Measurements from ENCODE around the gene VPS41.

The VPS41 gene

GRCh38 chr7:38824948-38825347 lies 84.0 kb downstream of the VPS41 start:
- FAIRE-seq: no peak

DNA sequence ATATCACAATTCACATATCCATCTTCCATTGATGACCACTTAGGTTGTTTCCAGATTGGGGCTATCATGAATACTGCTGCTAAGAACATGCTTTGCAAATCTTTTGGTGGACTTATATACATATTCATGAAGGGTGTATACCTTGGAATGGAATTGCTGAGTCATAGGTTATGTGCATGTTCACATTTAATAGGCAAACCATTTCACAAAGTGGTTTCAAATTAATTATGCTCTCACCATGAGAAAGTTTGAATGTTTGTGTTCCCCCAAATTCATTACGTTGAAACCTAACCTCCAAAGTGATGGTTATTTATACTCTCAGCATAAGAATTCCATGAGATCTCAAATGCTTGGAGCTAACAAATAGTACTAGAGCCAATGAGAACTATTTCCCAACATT lies 86.4 kb downstream of the VPS41 start:
- FAIRE-seq (no peak), DNase-seq (ENCODE audit: extremely low spot score, insufficient read length, low read depth) (no peak)

More at GRCh38 chr7:38824948-38825347, 84.0 kb downstream of the VPS41 start:
- DNase-seq (ENCODE audit: extremely low spot score, insufficient read length, low read depth): no peak

DNA sequence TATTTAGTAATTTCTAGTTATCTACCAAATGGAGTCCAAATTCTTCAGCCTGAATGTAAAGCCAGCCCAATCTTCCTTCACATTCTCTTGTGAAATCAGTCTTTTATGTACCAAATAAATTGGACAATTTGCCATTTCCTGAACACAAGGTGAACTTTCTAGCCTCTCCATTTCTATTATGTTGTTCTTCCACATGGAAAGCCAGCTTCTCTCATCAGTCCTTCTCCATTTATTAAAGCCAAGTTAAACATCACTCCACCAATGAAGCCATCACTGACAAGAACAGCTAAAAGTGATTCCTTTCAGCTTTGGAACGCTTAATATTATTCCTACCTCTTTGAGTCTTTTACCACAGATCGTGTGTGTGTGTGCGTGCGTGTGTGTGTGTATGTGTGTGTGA lies 88.4 kb downstream of the VPS41 start:
- FAIRE-seq (no peak), DNase-seq (ENCODE audit: extremely low spot score, insufficient read length, low read depth) (no peak)

DNA sequence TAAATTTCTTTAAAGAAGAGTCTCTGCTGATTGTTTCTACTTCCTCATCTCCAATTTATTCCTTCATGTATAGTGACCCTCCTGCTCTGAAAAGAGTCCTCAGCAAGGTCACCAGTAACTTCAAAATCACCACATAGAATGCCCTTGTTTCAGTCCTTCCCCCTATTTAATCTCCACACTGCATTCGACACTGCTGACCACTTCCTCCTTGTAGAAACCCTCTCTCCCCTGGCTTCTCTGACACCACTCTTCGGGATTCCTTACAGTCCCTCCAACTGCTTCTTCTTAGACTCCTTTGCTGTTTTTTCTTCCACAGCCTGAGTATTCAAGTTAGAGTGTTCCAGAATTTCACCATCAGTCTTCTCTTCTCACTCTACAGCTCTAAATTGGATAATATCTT lies 89.5 kb downstream of the VPS41 start:
- DNase-seq (ENCODE audit: extremely low spot score, insufficient read length, low read depth): no peak
- no peak for FAIRE-seq

DNA sequence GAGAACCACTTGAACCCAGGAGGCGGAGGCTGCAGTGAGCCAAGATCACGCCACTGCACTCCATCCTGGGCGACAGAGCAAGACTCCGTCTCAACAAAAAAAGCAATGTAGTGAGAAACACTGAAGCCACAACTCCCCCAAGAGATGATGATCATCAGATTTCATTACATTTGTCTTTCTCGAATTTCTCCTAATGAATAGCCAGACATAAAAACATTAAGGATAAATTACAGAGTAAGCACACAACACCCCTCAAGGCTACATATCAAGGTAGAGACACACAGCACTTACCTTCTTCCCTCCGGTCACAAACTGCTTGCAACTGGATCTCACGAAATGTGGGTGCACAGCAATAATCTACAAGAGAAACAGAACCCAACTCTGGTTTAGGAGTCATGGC lies 91.5 kb downstream of the VPS41 start:
- DNase-seq (ENCODE audit: extremely low spot score, insufficient read length, low read depth) (no peak), FAIRE-seq (no peak)

DNA sequence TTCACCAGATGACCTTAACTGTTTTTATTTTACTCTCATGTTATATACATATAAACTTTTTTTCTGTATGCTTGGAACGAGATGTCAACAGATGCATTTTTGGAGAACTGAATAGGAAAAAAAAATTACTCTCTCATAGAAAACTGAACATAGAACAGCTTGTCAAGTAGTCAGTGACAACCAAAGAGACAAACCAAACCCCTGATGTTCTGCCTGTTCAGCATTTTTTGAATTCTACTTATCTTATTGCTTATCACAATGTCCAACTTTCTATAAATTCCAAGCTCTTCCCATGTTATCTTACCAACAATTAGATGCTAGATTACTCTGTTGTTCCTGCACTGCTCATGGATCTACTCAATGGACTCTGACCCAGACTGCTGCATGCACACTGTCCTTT lies 95.2 kb downstream of the VPS41 start:
- DNase-seq (ENCODE audit: extremely low spot score, insufficient read length, low read depth) (no peak), FAIRE-seq (no peak)

DNA sequence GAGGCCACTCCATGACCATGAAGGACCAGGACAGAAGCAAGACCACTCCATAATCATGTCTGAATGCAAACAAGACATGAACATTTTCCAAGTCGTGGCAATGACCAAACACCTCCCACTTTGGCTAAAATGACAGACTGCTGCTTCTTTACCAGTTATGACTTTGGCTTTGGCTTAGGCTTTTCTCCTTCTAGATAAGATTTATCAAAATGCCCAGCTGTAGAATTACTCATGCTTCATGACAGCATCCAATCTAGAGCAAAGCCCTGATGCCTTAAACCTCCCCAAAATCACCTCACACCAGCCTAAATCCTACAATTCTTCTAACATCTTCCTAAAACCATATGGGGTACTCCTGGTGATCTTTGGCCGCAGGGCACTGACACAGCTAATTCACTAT lies 102.1 kb downstream of the VPS41 start:
- no peak for DNase-seq (ENCODE audit: extremely low spot score, insufficient read length, low read depth)
- FAIRE-seq: no peak

DNA sequence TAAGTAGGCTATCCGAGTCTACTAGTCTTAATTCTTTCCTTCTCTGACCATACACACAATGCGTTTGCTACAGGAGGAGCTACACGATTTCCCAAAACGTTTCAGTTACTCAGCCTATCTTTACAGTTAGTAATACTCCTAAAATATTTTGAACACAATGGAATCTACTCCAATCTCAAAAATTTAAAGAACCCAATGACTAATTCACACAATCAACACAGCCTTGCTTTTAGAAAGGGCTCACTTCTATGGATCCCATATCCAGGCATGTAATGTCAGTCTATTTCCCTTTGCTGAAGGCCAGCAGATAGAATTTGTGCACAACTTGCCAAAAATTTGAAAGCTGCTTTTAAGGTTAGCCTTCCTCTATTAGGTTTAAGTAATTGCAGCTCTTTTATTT lies 107.2 kb downstream of the VPS41 start:
- FAIRE-seq: no peak
- DNase-seq (ENCODE audit: extremely low spot score, insufficient read length, low read depth): no peak

GRCh38 chr7:38798552-38799267 lies 110.3 kb downstream of the VPS41 start:
- no peak for DNase-seq (ENCODE audit: extremely low spot score, insufficient read length, low read depth)
- FAIRE-seq: no peak

DNA sequence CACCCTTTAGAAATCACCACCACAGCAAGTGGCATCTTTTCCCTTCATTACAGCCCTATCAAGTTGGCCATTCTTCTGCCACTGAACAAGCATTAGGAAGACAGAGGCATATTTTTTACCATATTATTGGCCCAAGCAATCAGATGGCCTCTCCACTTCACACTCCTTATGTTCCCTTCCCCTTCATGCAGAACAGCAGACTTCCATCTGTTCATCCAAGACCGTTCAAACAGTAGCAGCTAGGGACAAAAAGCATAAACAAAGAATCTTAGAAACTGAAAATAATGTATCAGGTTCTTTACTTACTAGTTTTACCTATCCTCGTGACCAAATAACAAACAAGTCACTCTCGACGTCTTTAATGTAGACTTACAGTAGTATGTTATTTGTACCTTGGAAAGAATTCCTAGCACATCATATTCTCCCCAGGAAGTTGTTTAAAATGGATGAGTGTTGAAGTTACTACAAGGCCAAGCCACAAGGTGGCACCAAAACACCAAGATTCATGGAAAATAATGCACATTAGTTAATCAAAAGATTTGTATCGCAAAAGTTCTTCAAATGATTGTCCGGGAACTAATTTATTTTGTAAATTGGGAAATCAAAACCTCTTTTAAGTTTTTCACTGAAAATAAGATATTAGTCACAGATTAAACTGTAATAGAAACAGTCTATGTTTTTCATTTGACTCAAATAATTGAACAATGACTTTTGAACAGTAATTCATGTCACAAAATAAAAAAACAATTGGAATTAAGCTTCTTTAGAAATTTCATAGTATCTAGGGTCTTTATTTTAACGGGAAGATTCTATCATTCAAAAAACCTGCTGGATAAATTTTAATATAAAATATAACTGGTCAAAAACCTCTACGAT lies 112.1 kb downstream of the VPS41 start:
- DNase-seq (ENCODE audit: extremely low spot score, insufficient read length, low read depth) (no peak), FAIRE-seq (peak; percentile 85)

GRCh38 chr7:38795593-38795992 lies 113.4 kb downstream of the VPS41 start:
- no peak for DNase-seq (ENCODE audit: extremely low spot score, insufficient read length, low read depth)
- FAIRE-seq: no peak

- no peak for DNase-seq (ENCODE audit: extremely low spot score, insufficient read length, low read depth)
- FAIRE-seq: no peak
These were observed 127.0 kb downstream of the VPS41 start for GRCh38 chr7:38781991-38782390.

DNA sequence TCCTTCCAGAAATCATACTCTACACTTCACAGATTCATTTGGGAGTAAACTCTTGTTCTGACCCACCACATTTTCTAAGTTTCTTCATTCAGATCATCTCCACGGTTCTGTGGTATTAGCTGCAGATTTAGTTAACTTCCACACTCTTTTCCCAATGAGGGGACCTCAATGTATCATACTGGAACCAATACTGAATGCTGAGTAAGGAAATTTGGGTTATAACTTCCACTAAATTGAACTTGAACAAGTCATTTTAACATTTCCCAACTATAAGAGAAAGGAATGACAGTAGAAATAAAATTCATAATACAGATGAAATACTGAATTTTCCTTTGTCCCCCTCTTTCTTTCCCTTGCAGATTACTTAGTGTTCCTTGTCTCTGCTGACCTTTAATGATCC lies 131.4 kb downstream of the VPS41 start:
- DNase-seq (ENCODE audit: extremely low spot score, insufficient read length, low read depth): no peak
- FAIRE-seq: no peak

DNA sequence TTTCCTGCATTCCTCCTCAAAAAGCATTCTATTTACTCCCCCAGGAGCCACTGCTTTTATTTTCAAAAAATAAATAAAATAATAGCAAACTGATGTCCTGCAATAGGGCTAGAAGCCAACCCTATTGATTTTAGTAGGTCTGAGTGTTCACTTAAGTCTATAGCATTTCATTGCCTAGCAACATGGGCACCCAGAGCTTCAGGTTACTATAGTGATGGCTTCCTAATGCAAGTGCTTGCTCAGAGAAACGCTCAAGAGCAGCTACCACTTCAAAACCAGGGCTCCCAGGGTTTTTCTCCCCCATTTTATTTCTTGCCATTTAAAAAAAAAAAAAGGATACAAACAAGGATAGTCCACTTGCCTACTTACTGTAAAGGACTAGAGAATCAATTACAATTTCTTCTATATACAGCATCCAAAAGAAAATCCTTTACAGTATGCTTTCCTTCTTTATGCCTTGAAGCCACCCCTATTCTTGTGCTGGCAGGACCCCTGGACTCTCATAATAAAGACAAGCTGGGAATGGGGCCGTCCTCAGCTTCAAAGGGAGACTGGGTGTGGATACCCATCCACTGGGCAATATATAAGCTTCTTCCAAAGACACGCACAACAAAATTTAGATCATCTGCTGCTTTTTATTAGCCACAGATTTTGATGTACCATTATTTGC lies 133.3 kb downstream of the VPS41 start:
- FAIRE-seq (no peak), DNase-seq (ENCODE audit: extremely low spot score, insufficient read length, low read depth) (no peak)

DNA sequence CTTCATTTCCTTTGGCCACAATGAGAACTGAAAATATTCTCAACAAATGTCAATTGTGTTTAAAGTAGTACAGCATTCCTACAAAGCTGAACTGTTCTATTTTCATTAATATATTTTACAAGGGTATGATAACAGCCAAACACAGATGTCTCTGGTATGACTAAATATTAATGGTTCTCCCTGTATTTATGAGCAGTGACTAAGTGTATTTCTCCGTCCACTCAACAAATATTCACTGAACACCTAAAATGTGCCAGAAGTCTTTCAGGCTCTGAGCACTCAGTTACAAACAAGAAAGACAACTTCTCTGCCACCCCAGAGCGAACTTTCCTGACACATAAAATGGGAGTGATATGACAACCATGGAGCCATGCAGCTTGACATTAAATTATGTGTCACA lies 135.6 kb downstream of the VPS41 start:
- FAIRE-seq: no peak
- DNase-seq (ENCODE audit: extremely low spot score, insufficient read length, low read depth): no peak

DNA sequence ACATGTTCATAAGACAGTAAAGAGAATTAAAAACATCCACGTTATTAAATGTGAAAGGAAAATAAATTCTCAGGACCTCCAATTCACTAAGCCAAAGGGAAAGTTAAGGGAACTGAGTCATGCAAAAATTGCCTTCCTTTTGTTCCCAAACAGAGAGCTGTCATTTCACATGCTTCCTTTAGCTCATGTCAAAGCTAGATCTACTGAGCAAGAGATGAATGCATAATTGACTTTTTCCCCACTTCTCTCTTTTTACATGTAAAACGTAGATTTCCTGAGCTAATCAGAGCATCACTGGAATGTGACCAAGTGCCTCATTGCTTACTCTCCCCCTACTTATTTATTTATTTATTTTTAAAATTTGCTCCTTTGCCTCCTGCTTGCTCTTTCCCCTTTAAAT lies 148.8 kb downstream of the VPS41 start:
- no peak for DNase-seq (ENCODE audit: extremely low spot score, insufficient read length, low read depth)
- FAIRE-seq: no peak

DNA sequence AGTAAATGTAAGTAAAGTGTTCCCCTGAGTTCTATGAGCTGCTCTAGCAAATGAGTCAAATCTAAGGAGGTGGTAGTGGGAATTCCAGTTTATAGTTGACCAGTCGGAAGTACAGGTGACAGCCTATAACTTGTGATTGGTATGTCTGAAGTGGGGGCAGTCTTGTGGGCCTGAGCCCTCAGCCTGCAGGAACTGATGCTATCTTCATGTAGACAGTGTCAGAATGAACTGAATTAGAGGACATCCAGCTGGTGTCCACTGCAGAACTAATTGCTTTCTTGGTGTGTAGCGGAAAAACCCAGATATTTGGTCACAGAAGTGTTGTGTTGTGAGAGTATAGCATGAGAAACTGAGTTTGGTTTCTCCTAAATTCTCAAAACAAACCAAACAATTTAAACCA lies 150.0 kb downstream of the VPS41 start:
- DNase-seq (ENCODE audit: extremely low spot score, insufficient read length, low read depth): no peak
- FAIRE-seq: no peak

GRCh38 chr7:38757931-38758330 lies 151.1 kb downstream of the VPS41 start:
- no peak for FAIRE-seq
- no peak for DNase-seq (ENCODE audit: extremely low spot score, insufficient read length, low read depth)

- DNase-seq (ENCODE audit: extremely low spot score, insufficient read length, low read depth) (no peak), FAIRE-seq (no peak)
These were observed 152.5 kb downstream of the VPS41 start for GRCh38 chr7:38756521-38756920.

DNA sequence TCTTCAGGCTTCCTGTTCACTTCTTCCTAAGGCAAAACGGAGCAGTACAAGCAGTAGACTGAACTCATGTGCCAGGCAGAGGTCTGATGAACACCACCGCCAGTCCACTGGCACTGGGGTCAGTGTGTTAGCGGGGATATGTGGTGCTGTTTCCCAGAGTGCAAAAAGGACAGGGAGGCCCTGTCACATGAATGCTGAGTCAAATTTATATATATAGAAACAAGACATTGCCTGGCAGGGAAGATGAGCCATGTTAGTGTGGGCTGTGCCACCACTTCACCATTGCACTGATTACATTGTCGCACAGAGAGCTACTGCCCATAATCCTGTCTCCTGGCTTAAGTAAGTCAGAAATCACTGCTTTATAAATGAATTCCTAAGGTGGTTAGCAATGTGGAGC lies 155.6 kb downstream of the VPS41 start:
- FAIRE-seq: no peak

GRCh38 chr7:38751416-38751815 lies 157.6 kb downstream of the VPS41 start:
- DNase-seq (ENCODE audit: extremely low spot score, insufficient read length, low read depth): no peak
- no peak for FAIRE-seq

More for the DNA sequence above, 155.6 kb downstream of the VPS41 start:
- DNase-seq (ENCODE audit: extremely low spot score, insufficient read length, low read depth): no peak

Data from GM18507 (cell line).